HG03432 (cell line): ENCODE measurements around the gene CEACAM16.

Experiments
- ATAC-seq: cut with Tn5 transposase; IDR thresholded peaks from one replicate; pipeline ENCODE4 v1.9.1; 2021; ENCODE audit warnings: mild to moderate bottlenecking, moderate library complexity; ENCODE audit not compliant: unreplicated experiment

The CEACAM16 gene

GRCh38 chr19:44723952-44724319 lies 25.0 kb downstream of the CEACAM16 start:
- ATAC-seq: peak; percentile 55

GRCh38 chr19:44725251-44725650 lies 26.3 kb downstream of the CEACAM16 start:
- ATAC-seq: no peak

GRCh38 chr19:44725684-44726083 lies 26.7 kb downstream of the CEACAM16 start:
- ATAC-seq: no peak

GRCh38 chr19:44726465-44726864 lies 27.5 kb downstream of the CEACAM16 start:
- ATAC-seq: no peak

- ATAC-seq: no peak
Measured at GRCh38 chr19:44728178-44728577, 29.2 kb downstream of the CEACAM16 start.

GRCh38 chr19:44729516-44730033 lies 30.6 kb downstream of the CEACAM16 start:
- no peak for ATAC-seq

- ATAC-seq: no peak
Measured at GRCh38 chr19:44731081-44731480, 32.1 kb downstream of the CEACAM16 start.

GRCh38 chr19:44731622-44732021 lies 32.7 kb downstream of the CEACAM16 start:
- no peak for ATAC-seq

GRCh38 chr19:44732235-44733014 lies 33.5 kb downstream of the CEACAM16 start:
- no peak for ATAC-seq

- ATAC-seq: no peak
Measured at GRCh38 chr19:44734357-44734756, 35.4 kb downstream of the CEACAM16 start.

- ATAC-seq: no peak
Measured at GRCh38 chr19:44735011-44735410, 36.1 kb downstream of the CEACAM16 start.

GRCh38 chr19:44737238-44738071 lies 38.5 kb downstream of the CEACAM16 start:
- no peak for ATAC-seq

- no peak for ATAC-seq
Measured at GRCh38 chr19:44738136-44738535, 39.2 kb downstream of the CEACAM16 start.

- no peak for ATAC-seq
Measured at GRCh38 chr19:44738603-44739558, 39.9 kb downstream of the CEACAM16 start.

GRCh38 chr19:44740351-44740824 lies 41.4 kb downstream of the CEACAM16 start:
- ATAC-seq: no peak

- no peak for ATAC-seq
Measured at GRCh38 chr19:44741258-44741731, 42.3 kb downstream of the CEACAM16 start.

GRCh38 chr19:44741841-44742329 lies 42.9 kb downstream of the CEACAM16 start:
- no peak for ATAC-seq

- ATAC-seq: no peak
Measured at GRCh38 chr19:44742330-44743061, 43.5 kb downstream of the CEACAM16 start.

GRCh38 chr19:44744871-44745332 lies 46.0 kb downstream of the CEACAM16 start:
- ATAC-seq: no peak
